Fibroblast of mammary gland (primary cell): ENCODE results near the gene GBX1.

Experiments used
- DNase-seq: peaks from one replicate; pipeline ENCODE4 v3.0.0-alpha.2; 2010; ENCODE audit warnings: low read depth
- H3K4me3 ChIP-seq: 2 replicates; pipeline ENCODE4 v1.5.1; 2011; ENCODE audit warnings: low read depth, mild to moderate bottlenecking, low read length, moderate library complexity; ENCODE audit not compliant: control insufficient read depth
- TF ChIP-seq, protein P1 (sequence below): conservative IDR thresholded peaks from 2 replicates; pipeline ENCODE4 v1.5.1; 2011; ENCODE audit warnings: low read depth, low read length, inconsistent platforms; ENCODE audit not compliant: control insufficient read depth, insufficient read depth

The GBX1 gene

GRCh38 chr7:151167197-151167961 is at the start of gene GBX1:
Gene GBX1 (minus strand): TSS chr7:151167694. CDS start chr7:151167548, 146 bp downstream.
- no peak for DNase-seq
- H3K4me3 ChIP-seq: no peak within 1 kb of the TSS
- TF ChIP-seq, protein P1, sequence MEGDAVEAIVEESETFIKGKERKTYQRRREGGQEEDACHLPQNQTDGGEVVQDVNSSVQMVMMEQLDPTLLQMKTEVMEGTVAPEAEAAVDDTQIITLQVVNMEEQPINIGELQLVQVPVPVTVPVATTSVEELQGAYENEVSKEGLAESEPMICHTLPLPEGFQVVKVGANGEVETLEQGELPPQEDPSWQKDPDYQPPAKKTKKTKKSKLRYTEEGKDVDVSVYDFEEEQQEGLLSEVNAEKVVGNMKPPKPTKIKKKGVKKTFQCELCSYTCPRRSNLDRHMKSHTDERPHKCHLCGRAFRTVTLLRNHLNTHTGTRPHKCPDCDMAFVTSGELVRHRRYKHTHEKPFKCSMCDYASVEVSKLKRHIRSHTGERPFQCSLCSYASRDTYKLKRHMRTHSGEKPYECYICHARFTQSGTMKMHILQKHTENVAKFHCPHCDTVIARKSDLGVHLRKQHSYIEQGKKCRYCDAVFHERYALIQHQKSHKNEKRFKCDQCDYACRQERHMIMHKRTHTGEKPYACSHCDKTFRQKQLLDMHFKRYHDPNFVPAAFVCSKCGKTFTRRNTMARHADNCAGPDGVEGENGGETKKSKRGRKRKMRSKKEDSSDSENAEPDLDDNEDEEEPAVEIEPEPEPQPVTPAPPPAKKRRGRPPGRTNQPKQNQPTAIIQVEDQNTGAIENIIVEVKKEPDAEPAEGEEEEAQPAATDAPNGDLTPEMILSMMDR: no peak

GRCh38 chr7:151215396-151215795 is 47.9 kb upstream of the GBX1 start:
- no peak overlapping the region for H3K4me3 ChIP-seq
- DNase-seq: no peak
- TF ChIP-seq, protein P1: no peak

- no peak overlapping the region for H3K4me3 ChIP-seq
- TF ChIP-seq, protein P1: no peak
- DNase-seq: no peak
These were observed 46.3 kb upstream of the GBX1 start for GRCh38 chr7:151213826-151214225.

GRCh38 chr7:151212626-151213025 is 45.1 kb upstream of the GBX1 start:
- TF ChIP-seq, protein P1: no peak
- H3K4me3 ChIP-seq: no peak overlapping the region
- DNase-seq: no peak

- TF ChIP-seq, protein P1: no peak
- DNase-seq: no peak
- H3K4me3 ChIP-seq: no peak overlapping the region
These were observed 43.8 kb upstream of the GBX1 start for GRCh38 chr7:151211155-151211772.

DNA sequence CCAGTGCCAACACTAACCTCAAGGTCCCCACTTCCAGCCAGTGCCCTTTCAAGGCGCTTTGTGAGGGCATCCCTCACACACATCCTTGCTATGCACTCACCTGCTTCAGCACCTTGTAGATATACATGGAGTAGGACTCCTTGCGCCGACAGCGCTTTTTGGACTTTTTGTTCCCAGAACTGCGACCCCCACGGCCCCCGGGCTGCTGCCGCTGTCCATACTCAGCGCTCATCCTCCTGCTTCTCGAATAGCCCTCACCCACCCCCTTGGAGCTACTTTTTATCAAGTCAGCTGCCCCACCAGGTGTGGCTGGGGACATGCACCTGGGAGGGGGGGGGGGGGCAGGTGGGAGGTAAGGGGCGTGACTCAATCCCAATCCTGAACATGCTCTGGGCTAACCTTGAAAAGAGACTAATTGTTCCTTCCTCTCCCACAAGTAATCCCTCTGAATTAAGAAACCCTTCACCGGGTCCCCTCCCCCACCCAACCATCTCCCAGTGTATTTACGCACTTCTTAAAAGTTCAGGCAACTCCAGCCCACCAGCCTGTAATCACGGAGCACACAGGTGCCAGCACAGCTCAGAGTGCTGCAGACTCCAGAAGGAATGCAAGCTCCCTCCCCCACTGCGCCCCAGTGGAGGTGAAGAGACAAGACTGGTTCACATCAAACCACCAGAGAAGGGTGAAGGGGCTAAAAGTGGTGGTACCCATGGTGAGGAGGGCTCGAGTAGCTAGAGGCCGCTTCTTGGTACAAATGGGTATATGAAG is 42.8 kb upstream of the GBX1 start, which contains the start of gene H2BK1:
H2BK1 (minus strand) TSS at position 402 of the 768 bp plus-strand sequence; CDS start at position 232, 170 bp downstream.
- no peak within 1 kb of the TSS for H3K4me3 ChIP-seq
- TF ChIP-seq, protein P1: no peak
- DNase-seq: no peak
